ENCODE results near the gene MLC1. TPM values are rescaled to one million over a fixed set of nuclear protein-coding genes. Genes with fewer than 3 reads are reported as not detected.

Gene MLC1
- total RNA-seq, 2 experiments from 2014 or later, result 1.9 to 2.9 TPM

- CTCF ChIA-PET, result interaction anchor here (0.7 kb wide), 1 partner anchor 25 kb away, joined by 3 read pairs; no protein-coding TSS in a partner anchor
- H3K36me3 Mint-ChIP-seq, result no peaks in the 10 kb centered on the region
Measured at GRCh38 chr22:50078761-50079160, 6.5 kb downstream of the MLC1 start.

GRCh38 chr22:50078246-50078645, 7.0 kb downstream of the MLC1 start:
- Mint-ChIP-seq H3K4me3 (no peak overlapping the region), H3K27ac (no peak overlapping the region), H3K4me1 (no peaks in the 10 kb centered on the region), H3K36me3 (no peaks in the 10 kb centered on the region), H3K27me3 (no peaks in the 10 kb centered on the region), H3K9me3 (ENCODE audit: low read depth) (no peaks in the 10 kb centered on the region)
- CTCF ChIA-PET, result no interaction called here
- DNase-seq, result no peak
- no peak for ATAC-seq

More at GRCh38 chr22:50078761-50079160, 6.5 kb downstream of the MLC1 start:
- Mint-ChIP-seq H3K27ac (no peak overlapping the region), H3K9me3 (ENCODE audit: low read depth) (no peaks in the 10 kb centered on the region), H3K4me3 (no peak overlapping the region), H3K4me1 (no peaks in the 10 kb centered on the region), H3K27me3 (no peaks in the 10 kb centered on the region)
- no peak for DNase-seq
- no peak for ATAC-seq

GRCh38 chr22:50076646-50077535, 8.3 kb downstream of the MLC1 start:
- Mint-ChIP-seq H3K4me3 (no peak overlapping the region), H3K27ac (no peak overlapping the region), H3K36me3 (no peaks in the 10 kb centered on the region), H3K9me3 (ENCODE audit: low read depth) (no peaks in the 10 kb centered on the region), H3K4me1 (no peaks in the 10 kb centered on the region), H3K27me3 (no peaks in the 10 kb centered on the region)
- DNase-seq, result no peak
- ATAC-seq, result no peak
- CTCF ChIA-PET, result interaction anchor here (0.7 kb wide), 1 partner anchor 25 kb away, joined by 3 read pairs; no protein-coding TSS in a partner anchor

GRCh38 chr22:50074551-50075530, 10.4 kb downstream of the MLC1 start:
- no peak for ATAC-seq
- no peaks in the 10 kb centered on the region for H3K9me3 Mint-ChIP-seq (ENCODE audit: low read depth)
- H3K36me3 Mint-ChIP-seq, result no peaks in the 10 kb centered on the region
- H3K4me1 Mint-ChIP-seq, result no peaks in the 10 kb centered on the region
- H3K4me3 Mint-ChIP-seq, result no peak overlapping the region
- no peaks in the 10 kb centered on the region for H3K27me3 Mint-ChIP-seq
- DNase-seq, result no peak
- H3K27ac Mint-ChIP-seq, result no peak overlapping the region
- CTCF ChIA-PET, result no interaction called here

GRCh38 chr22:50074056-50074455, 11.2 kb downstream of the MLC1 start:
- Mint-ChIP-seq H3K27ac (no peak overlapping the region), H3K4me1 (no peaks in the 10 kb centered on the region), H3K9me3 (ENCODE audit: low read depth) (no peaks in the 10 kb centered on the region), H3K4me3 (no peak overlapping the region), H3K27me3 (no peaks in the 10 kb centered on the region), H3K36me3 (no peaks in the 10 kb centered on the region)
- CTCF ChIA-PET, result no interaction called here
- DNase-seq (no peak), ATAC-seq (no peak)

- no peak overlapping the region for H3K27ac Mint-ChIP-seq
Measured at GRCh38 chr22:50072714-50073538, 12.3 kb downstream of the MLC1 start.

GRCh38 chr22:50072167-50072555, 13.1 kb downstream of the MLC1 start:
- CTCF ChIA-PET, result no interaction called here
- H3K27me3 Mint-ChIP-seq, result no peaks in the 10 kb centered on the region
- H3K4me1 Mint-ChIP-seq, result no peaks in the 10 kb centered on the region
- H3K36me3 Mint-ChIP-seq, result no peaks in the 10 kb centered on the region
- H3K9me3 Mint-ChIP-seq (ENCODE audit: low read depth), result no peaks in the 10 kb centered on the region
- no peak overlapping the region for H3K27ac Mint-ChIP-seq
- DNase-seq (no peak), ATAC-seq (no peak)
- no peak overlapping the region for H3K4me3 Mint-ChIP-seq

More at GRCh38 chr22:50072714-50073538, 12.3 kb downstream of the MLC1 start:
- DNase-seq, result no peak
- no peaks in the 10 kb centered on the region for H3K9me3 Mint-ChIP-seq (ENCODE audit: low read depth)
- no peak overlapping the region for H3K4me3 Mint-ChIP-seq
- no peaks in the 10 kb centered on the region for H3K36me3 Mint-ChIP-seq
- CTCF ChIA-PET, result no interaction called here
- no peaks in the 10 kb centered on the region for H3K27me3 Mint-ChIP-seq
- no peaks in the 10 kb centered on the region for H3K4me1 Mint-ChIP-seq
- ATAC-seq, result no peak

- H3K27me3 Mint-ChIP-seq, result no peaks in the 10 kb centered on the region
- CTCF ChIA-PET, result no interaction called here
- no peaks in the 10 kb centered on the region for H3K4me1 Mint-ChIP-seq
- H3K9me3 Mint-ChIP-seq (ENCODE audit: low read depth), result no peaks in the 10 kb centered on the region
- no peaks in the 10 kb centered on the region for H3K36me3 Mint-ChIP-seq
- no peak for ATAC-seq
- no peak for DNase-seq
- no peak overlapping the region for H3K4me3 Mint-ChIP-seq
- H3K27ac Mint-ChIP-seq, result no peak overlapping the region
Measured at GRCh38 chr22:50071432-50072166, 13.6 kb downstream of the MLC1 start.

GRCh38 chr22:50070366-50070765, 14.9 kb downstream of the MLC1 start:
- DNase-seq (no peak), ATAC-seq (no peak)
- Mint-ChIP-seq H3K27me3 (no peaks in the 10 kb centered on the region), H3K4me1 (no peaks in the 10 kb centered on the region), H3K4me3 (no peak overlapping the region), H3K9me3 (ENCODE audit: low read depth) (no peaks in the 10 kb centered on the region), H3K27ac (no peak overlapping the region), H3K36me3 (no peaks in the 10 kb centered on the region)
- CTCF ChIA-PET, result no interaction called here

- no peak for ATAC-seq
- Mint-ChIP-seq H3K4me1 (no peaks in the 10 kb centered on the region), H3K27me3 (no peaks in the 10 kb centered on the region), H3K4me3 (no peak overlapping the region), H3K9me3 (ENCODE audit: low read depth) (no peaks in the 10 kb centered on the region), H3K27ac (no peak overlapping the region), H3K36me3 (no peaks in the 10 kb centered on the region)
- CTCF ChIA-PET, result no interaction called here
- DNase-seq, result no peak
Measured at GRCh38 chr22:50068096-50068495, 17.1 kb downstream of the MLC1 start.

- Mint-ChIP-seq H3K4me3 (no peak overlapping the region), H3K36me3 (no peaks in the 10 kb centered on the region), H3K9me3 (ENCODE audit: low read depth) (no peaks in the 10 kb centered on the region), H3K27ac (no peak overlapping the region), H3K4me1 (no peaks in the 10 kb centered on the region), H3K27me3 (no peaks in the 10 kb centered on the region)
- DNase-seq (no peak), ATAC-seq (no peak)
- CTCF ChIA-PET, result interaction anchor here (1.4 kb wide), 1 partner anchor 17 kb away, joined by 3 read pairs; no protein-coding TSS in a partner anchor
Measured at GRCh38 chr22:50067244-50067643, 18.0 kb downstream of the MLC1 start.

GRCh38 chr22:50064453-50064852, 20.8 kb downstream of the MLC1 start:
- ATAC-seq, result no peak
- Mint-ChIP-seq H3K4me3 (no peak overlapping the region), H3K9me3 (ENCODE audit: low read depth) (no peaks in the 10 kb centered on the region), H3K27me3 (peaks cover 8% of the 10 kb centered on the region), H3K27ac (no peak overlapping the region), H3K4me1 (no peaks in the 10 kb centered on the region), H3K36me3 (no peaks in the 10 kb centered on the region)
- CTCF ChIA-PET, result interaction anchor here (1.3 kb wide), 1 partner anchor 34 kb away, joined by 3 read pairs; no protein-coding TSS in a partner anchor
- no peak for DNase-seq
